Measurements from ENCODE around the gene TMBIM1. TPM values are rescaled to one million over a fixed set of nuclear protein-coding genes. Genes with fewer than 3 reads are reported as not detected.

The TMBIM1 gene
- total RNA-seq, 4 donors from 2014 or later, result 234 to 370 (median 319) TPM

GRCh38 chr2:218244204-218244603 is 48.1 kb downstream of the TMBIM1 start:
- DNase-seq (ENCODE audit: low spot score in 2 of 2), result no peak
- Histone ChIP-seq H3K9me3 (no peaks in the 10 kb centered on the region), H3K27me3 (no peaks in the 10 kb centered on the region), H3K4me3 (no peak overlapping the region), H3K27ac (no peak overlapping the region), H3K36me3 (peaks cover 98% of the 10 kb centered on the region), H3K4me1 (peaks cover 3% of the 10 kb centered on the region)
- TF ChIP-seq, protein P1, sequence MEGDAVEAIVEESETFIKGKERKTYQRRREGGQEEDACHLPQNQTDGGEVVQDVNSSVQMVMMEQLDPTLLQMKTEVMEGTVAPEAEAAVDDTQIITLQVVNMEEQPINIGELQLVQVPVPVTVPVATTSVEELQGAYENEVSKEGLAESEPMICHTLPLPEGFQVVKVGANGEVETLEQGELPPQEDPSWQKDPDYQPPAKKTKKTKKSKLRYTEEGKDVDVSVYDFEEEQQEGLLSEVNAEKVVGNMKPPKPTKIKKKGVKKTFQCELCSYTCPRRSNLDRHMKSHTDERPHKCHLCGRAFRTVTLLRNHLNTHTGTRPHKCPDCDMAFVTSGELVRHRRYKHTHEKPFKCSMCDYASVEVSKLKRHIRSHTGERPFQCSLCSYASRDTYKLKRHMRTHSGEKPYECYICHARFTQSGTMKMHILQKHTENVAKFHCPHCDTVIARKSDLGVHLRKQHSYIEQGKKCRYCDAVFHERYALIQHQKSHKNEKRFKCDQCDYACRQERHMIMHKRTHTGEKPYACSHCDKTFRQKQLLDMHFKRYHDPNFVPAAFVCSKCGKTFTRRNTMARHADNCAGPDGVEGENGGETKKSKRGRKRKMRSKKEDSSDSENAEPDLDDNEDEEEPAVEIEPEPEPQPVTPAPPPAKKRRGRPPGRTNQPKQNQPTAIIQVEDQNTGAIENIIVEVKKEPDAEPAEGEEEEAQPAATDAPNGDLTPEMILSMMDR (IDR thresholded peaks at IDR 0.05), result no peak
- TF ChIP-seq POLR2AphosphoS5 (IDR thresholded peaks at IDR 0.05), result no peak
- no peak for TF ChIP-seq EP300 (IDR thresholded peaks at IDR 0.05)
- TF ChIP-seq POLR2A (IDR thresholded peaks at IDR 0.05), result no peak
- 72% methylated on average over 1 of the region's 1 CpG for WGBS

DNA sequence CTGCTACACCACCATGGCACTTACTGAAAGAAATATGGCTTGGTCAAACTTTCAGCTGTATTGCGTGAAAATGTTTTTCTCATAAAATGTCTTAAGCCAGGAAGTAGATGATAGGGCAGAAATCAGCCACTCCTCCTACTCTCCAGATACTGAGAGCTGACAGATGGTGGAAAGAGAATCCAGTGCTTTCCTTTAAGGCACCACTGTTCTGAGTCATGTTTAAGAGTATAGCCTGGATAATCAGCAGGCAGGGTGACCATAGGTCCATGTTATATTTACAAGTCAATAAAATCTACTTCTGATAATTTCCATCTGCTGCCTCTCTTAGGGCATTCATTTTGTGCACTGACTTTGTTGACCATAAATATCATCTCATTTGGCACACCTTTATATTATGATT is 53.4 kb downstream of the TMBIM1 start:
- DNase-seq (ENCODE audit: low spot score in 2 of 2), result no peak
- peaks cover 3% of the 10 kb centered on the region for H3K4me1 ChIP-seq
- H3K9me3 ChIP-seq, result no peaks in the 10 kb centered on the region
- TF ChIP-seq POLR2AphosphoS5 (IDR thresholded peaks at IDR 0.05) (no peak), EP300 (IDR thresholded peaks at IDR 0.05) (no peak), POLR2A (IDR thresholded peaks at IDR 0.05) (no peak)
- TF ChIP-seq, protein P1 (IDR thresholded peaks at IDR 0.05), result no peak
- 80% methylated on average over 1 of the region's 1 CpG for WGBS
- H3K36me3 ChIP-seq, result peaks cover 98% of the 10 kb centered on the region
- no peak overlapping the region for H3K4me3 ChIP-seq
- H3K27ac ChIP-seq, result no peak overlapping the region
- no peaks in the 10 kb centered on the region for H3K27me3 ChIP-seq

DNA sequence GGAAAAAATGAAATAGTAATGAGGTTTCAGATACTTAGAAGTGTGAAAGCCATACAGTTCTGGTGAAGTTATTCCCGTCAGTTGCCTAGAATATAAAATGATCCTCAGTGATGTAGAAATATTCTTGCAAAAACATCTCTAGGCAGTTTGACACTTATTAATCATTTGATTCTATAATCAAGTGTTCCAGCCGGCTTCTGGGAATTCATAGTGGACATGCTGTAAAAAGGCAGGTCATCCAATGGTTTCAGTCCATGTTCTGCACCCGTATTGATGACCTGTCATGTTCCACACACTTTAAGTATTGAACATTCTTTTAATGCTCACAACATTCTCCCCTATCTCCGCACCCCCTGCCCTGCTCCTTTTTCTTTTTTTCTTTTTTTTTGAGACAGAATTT is 55.5 kb downstream of the TMBIM1 start:
- Histone ChIP-seq H3K36me3 (peaks cover 96% of the 10 kb centered on the region), H3K9me3 (no peaks in the 10 kb centered on the region), H3K27ac (no peak overlapping the region), H3K27me3 (no peaks in the 10 kb centered on the region), H3K4me3 (no peak overlapping the region), H3K4me1 (peaks cover 3% of the 10 kb centered on the region)
- TF ChIP-seq EP300 (IDR thresholded peaks at IDR 0.05) (no peak), POLR2AphosphoS5 (IDR thresholded peaks at IDR 0.05) (no peak), POLR2A (IDR thresholded peaks at IDR 0.05) (no peak)
- TF ChIP-seq, protein P1 (IDR thresholded peaks at IDR 0.05), result no peak
- no peak for DNase-seq (ENCODE audit: low spot score in 2 of 2)
- 89% methylated on average over 4 of the region's 4 CpGs for WGBS

GRCh38 chr2:218235017-218235416 is 57.3 kb downstream of the TMBIM1 start:
- H3K9me3 ChIP-seq, result no peaks in the 10 kb centered on the region
- H3K4me3 ChIP-seq, result no peak overlapping the region
- TF ChIP-seq, protein P1 (IDR thresholded peaks at IDR 0.05), result no peak
- no peak for TF ChIP-seq POLR2A (IDR thresholded peaks at IDR 0.05)
- TF ChIP-seq EP300 (IDR thresholded peaks at IDR 0.05), result no peak
- TF ChIP-seq POLR2AphosphoS5 (IDR thresholded peaks at IDR 0.05), result no peak
- peaks cover 95% of the 10 kb centered on the region for H3K36me3 ChIP-seq
- 100% methylated on average over 2 of the region's 2 CpGs for WGBS
- no peak for DNase-seq (ENCODE audit: low spot score in 2 of 2)
- no peaks in the 10 kb centered on the region for H3K27me3 ChIP-seq
- H3K4me1 ChIP-seq, result peaks cover 10% of the 10 kb centered on the region
- no peak overlapping the region for H3K27ac ChIP-seq

DNA sequence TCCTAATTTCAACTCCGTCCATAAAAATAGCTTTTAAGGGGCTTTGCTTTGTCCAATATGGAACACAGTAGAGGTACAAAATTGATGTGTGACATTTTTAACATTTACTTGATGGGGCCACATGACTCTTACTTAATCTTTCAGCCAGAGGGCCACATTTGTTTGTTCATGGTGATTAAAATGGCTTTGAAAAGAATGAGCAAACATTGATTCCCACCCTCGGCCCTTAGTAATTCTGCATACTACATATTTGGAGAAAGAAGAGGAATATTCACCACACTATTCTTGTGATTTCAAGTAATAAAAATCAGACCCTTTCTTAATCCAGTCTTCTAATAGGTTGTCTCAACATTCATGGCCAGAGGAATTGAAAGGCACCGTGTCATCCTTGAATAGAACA is 57.8 kb downstream of the TMBIM1 start:
- H3K27ac ChIP-seq, result no peak overlapping the region
- TF ChIP-seq, protein P1 (IDR thresholded peaks at IDR 0.05), result no peak
- no peak for TF ChIP-seq POLR2A (IDR thresholded peaks at IDR 0.05)
- no peak for TF ChIP-seq EP300 (IDR thresholded peaks at IDR 0.05)
- no peak for TF ChIP-seq POLR2AphosphoS5 (IDR thresholded peaks at IDR 0.05)
- H3K4me3 ChIP-seq, result no peak overlapping the region
- H3K36me3 ChIP-seq, result peaks cover 90% of the 10 kb centered on the region
- no peak for DNase-seq (ENCODE audit: low spot score in 2 of 2)
- peaks cover 15% of the 10 kb centered on the region for H3K4me1 ChIP-seq
- 59% methylated on average over 3 of the region's 3 CpGs for WGBS
- no peaks in the 10 kb centered on the region for H3K9me3 ChIP-seq
- H3K27me3 ChIP-seq, result no peaks in the 10 kb centered on the region
